HCT116 (cell line): ENCODE results near the gene N4BP2. TPM values are rescaled to one million over a fixed set of nuclear protein-coding genes. Genes with fewer than 3 reads are reported as not detected.

Source experiments
- ATAC-seq: fragments of 200-7000 bp; cut with Tn5 transposase; 2 replicates; pipeline ENCODE4 v1.9.1; 2020; ENCODE audit warnings: mild to moderate bottlenecking, moderate library complexity
- BruUV-seq: library from RNA; stranded (reverse); fragments of 400-500 nt; replicated peaks from 2 replicates; lab custom pipeline; 2021; lab: Mats Ljungman, UMichigan
- CTCF ChIA-PET: fragments of 300-600 bp; sonication (Branson Sonifier 250); formaldehyde crosslinking; loops from one replicate; lab custom pipeline; 2021; ENCODE audit warnings: antibody characterized with exemption; lab: Charles Lee
- POLR2A ChIA-PET: fragments of 300-600, 350-600 bp; sonication (Branson Sonifier 250); formaldehyde crosslinking; loops from one replicate; lab custom pipeline; 2021; ENCODE audit warnings: antibody characterized with exemption; lab: Charles Lee
- RAD21 ChIA-PET, 2 experiments: fragments of 300-600 bp; sonication (Branson Sonifier 250); formaldehyde crosslinking; loops; one replicate each; lab custom pipeline; 2023; ENCODE audit warnings: low total read pairs in 2 of 2; ENCODE audit not compliant: uncharacterized antibody in 2 of 2, unreplicated experiment in 2 of 2, low non-redundant PET in 1 of 2; lab: Charles Lee
- DNase-seq: peaks from one replicate; pipeline ENCODE4 v3.0.0-alpha.2; 2010; ENCODE audit warnings: low read depth, low spot score
- H2AFZ ChIP-seq: fragments of 200-600 bp; shearing (Covaris generic), sonication (generic); 2 replicates; pipeline ENCODE4 v1.6.1; 2017; ENCODE audit warnings: low read depth, mixed run types, mixed read lengths, antibody characterized with exemption, low read length; ENCODE audit not compliant: poor library complexity, severe bottlenecking
- H3K27ac ChIP-seq: 2 replicates; pipeline ENCODE4 v1.5.1; 2012; ENCODE audit warnings: low read depth, low read length
- H3K27me3 ChIP-seq: fragments of 200-600 bp; sonication (generic); 2 replicates; pipeline ENCODE4 v1.6.1; 2016; ENCODE audit warnings: mixed run types, low read length, mixed read lengths; ENCODE audit not compliant: insufficient read depth
- H3K36me3 ChIP-seq, 2 experiments: fragments of 200-500 bp in 1 of 2; fragments of 200-600 bp in 1 of 2; sonication (Bioruptor generic) in 1 of 2; sonication (generic) in 1 of 2; 2 replicates each; pipeline versions ENCODE4 v1.5.1 to v1.6.1; 2014 to 2016; ENCODE audit warnings: low read length in 2 of 2, inconsistent platforms in 1 of 2, mixed read lengths in 1 of 2, mixed run types in 1 of 2; ENCODE audit not compliant: insufficient read depth in 2 of 2, control insufficient read depth in 1 of 2
- H3K4me1 ChIP-seq, 2 experiments: fragments of 200-600 bp in 1 of 2; sonication (generic) in 1 of 2; 2 replicates each; pipeline versions ENCODE4 v1.5.1 to v1.6.1; 2012 to 2017; ENCODE audit warnings: low read length in 2 of 2, inconsistent platforms in 1 of 2, mild to moderate bottlenecking in 1 of 2, mixed read lengths in 1 of 2, mixed run types in 1 of 2, moderate library complexity in 1 of 2; ENCODE audit not compliant: insufficient read depth in 2 of 2, control insufficient read depth in 1 of 2
- H3K4me2 ChIP-seq: fragments of 200-600 bp; sonication (generic); 2 replicates; pipeline ENCODE4 v1.6.1; 2017; ENCODE audit warnings: mixed run types, low read length, mixed read lengths
- H3K4me3 ChIP-seq, 2 experiments: fragments of 200-600 bp in 1 of 2; sonication (generic) in 1 of 2; replicated peaks in 1 of 2; 2 replicates each; pipeline ENCODE4 v1.5.1; 2011 to 2016; ENCODE audit warnings: low read length in 2 of 2, control low read depth in 1 of 2, low read depth in 1 of 2, mild to moderate bottlenecking in 1 of 2, mixed read lengths in 1 of 2, mixed run types in 1 of 2
- H3K79me2 ChIP-seq: fragments of 200-600 bp; sonication (generic); 2 replicates; pipeline ENCODE4 v1.6.1; 2017; ENCODE audit warnings: mild to moderate bottlenecking, mixed run types, low read length, moderate library complexity, mixed read lengths; ENCODE audit not compliant: insufficient read depth
- H3K9ac ChIP-seq: fragments of 200-600 bp; sonication (generic); 2 replicates; pipeline ENCODE4 v1.6.1; 2016; ENCODE audit warnings: low read length, mixed read lengths
- H3K9me2 ChIP-seq: fragments of 200-600 bp; sonication (generic), shearing (Covaris generic); 2 replicates; pipeline ENCODE4 v1.6.1; 2017; ENCODE audit warnings: mixed run types, mild to moderate bottlenecking, moderate library complexity; ENCODE audit not compliant: insufficient read depth
- H3K9me3 ChIP-seq, 2 experiments: fragments of 200-500 bp in 1 of 2; fragments of 200-600 bp in 1 of 2; sonication (Bioruptor generic) in 1 of 2; sonication (generic) in 1 of 2; 2 replicates each; pipeline ENCODE4 v1.6.1; 2014 to 2017; ENCODE audit warnings: low read length in 2 of 2, mixed read lengths in 2 of 2, inconsistent platforms in 1 of 2, low read depth in 1 of 2, mild to moderate bottlenecking in 1 of 2, mixed run types in 1 of 2, moderate library complexity in 1 of 2; ENCODE audit not compliant: control insufficient read depth in 1 of 2, insufficient read depth in 1 of 2
- H4K20me1 ChIP-seq: fragments of 200-600 bp; sonication (generic), shearing (Covaris generic); 2 replicates; pipeline ENCODE4 v1.6.1; 2017; ENCODE audit warnings: mixed run types, mild to moderate bottlenecking, moderate library complexity; ENCODE audit not compliant: insufficient read depth
- ELF1 ChIP-seq: IDR thresholded peaks from 2 replicates; pipeline ENCODE4 v1.6.1; 2012; ENCODE audit warnings: low read depth, borderline replicate concordance
- FOSL1 ChIP-seq: IDR thresholded peaks from 2 replicates; pipeline ENCODE4 v1.6.1; 2012; ENCODE audit warnings: low read depth
- POLR2A ChIP-seq: IDR thresholded peaks from 2 replicates; pipeline ENCODE4 v1.7.0; 2011; ENCODE audit warnings: borderline replicate concordance; ENCODE audit not compliant: insufficient read depth, insufficient read length; ENCODE audit errors: extremely low read depth
- POLR2AphosphoS5 ChIP-seq: IDR thresholded peaks from 2 replicates; pipeline ENCODE4 v1.6.1; 2011; ENCODE audit warnings: mild to moderate bottlenecking, low read depth, low read length, moderate library complexity
- SIN3A ChIP-seq: IDR thresholded peaks from 2 replicates; pipeline ENCODE4 v1.6.1; 2012; ENCODE audit warnings: low read depth
- YY1 ChIP-seq: IDR thresholded peaks from 2 replicates; pipeline ENCODE4 v1.6.1; 2011; ENCODE audit warnings: low read length, low read depth, moderate library complexity, mild to moderate bottlenecking; ENCODE audit not compliant: insufficient replicate concordance; ENCODE audit errors: extremely low read depth
- intact Hi-C: fragments of 100-400 bp; cut with micrococcal nuclease; formaldehyde crosslinking; loops from 2 replicates; pipeline ENCODE4 v1.10.0; 2022
- total RNA-seq: library from RNA; stranded (reverse); gene quantifications from one replicate; pipeline ENCODE4 v1.2.1, GENCODE V29; 2021; ENCODE audit not compliant: unreplicated experiment

Gene N4BP2
- total RNA-seq, 1 experiment from 2014 or later: 7.0 TPM

- H2AFZ ChIP-seq: no peak overlapping the region
- ATAC-seq (no peak), DNase-seq (no peak)
- intact Hi-C loops: no loop called here
- CTCF ChIA-PET: no interaction called here
- POLR2A ChIA-PET: interaction anchor here (0.6 kb wide), 1 partner anchor 377 kb away, joined by 4 read pairs; no protein-coding TSS in a partner anchor
- H3K4me3 ChIP-seq: no peak overlapping the region
- H3K9ac ChIP-seq: no peak overlapping the region
- H3K27ac ChIP-seq: no peak overlapping the region
- no peaks in the 10 kb centered on the region for H3K27me3 ChIP-seq
- H4K20me1 ChIP-seq: no peaks in the 10 kb centered on the region
- no peaks in the 10 kb centered on the region for H3K9me3 ChIP-seq
- no peaks in the 10 kb centered on the region for H3K79me2 ChIP-seq
- H3K9me2 ChIP-seq: no peaks in the 10 kb centered on the region; the same call in 1 of the 2 replicates
- no peak for TF ChIP-seq POLR2AphosphoS5
- no peaks in the 10 kb centered on the region for H3K36me3 ChIP-seq
- peaks cover 3 to 23% of the 10 kb centered on the region in 2 experiments; a peak in 2 of 4 replicates for H3K4me1 ChIP-seq
- RAD21 ChIA-PET: no interaction called here
- no peak overlapping the region for H3K4me2 ChIP-seq
- BruUV-seq: no TSS peak
These were observed 127.2 kb downstream of the N4BP2 start for GRCh38 chr4:40183615-40184411.

- intact Hi-C loops: no loop called here
- ChIA-PET RAD21 (no interaction called here), POLR2A (no interaction called here), CTCF (no interaction called here)
- peak overlapping the region; percentile 16 for H2AFZ ChIP-seq
- no peaks in the 10 kb centered on the region for H3K36me3 ChIP-seq
- H3K4me2 ChIP-seq: no peak overlapping the region
- BruUV-seq: no TSS peak
- H3K9me2 ChIP-seq: no peaks in the 10 kb centered on the region; the same call in 1 of the 2 replicates
- no peaks in the 10 kb centered on the region for H3K9me3 ChIP-seq
- DNase-seq (no peak), ATAC-seq (no peak)
- H3K27me3 ChIP-seq: no peaks in the 10 kb centered on the region
- peaks cover 0 to 9% of the 10 kb centered on the region in 2 experiments; a peak in 1 of 4 replicates for H3K4me1 ChIP-seq
- H3K79me2 ChIP-seq: no peaks in the 10 kb centered on the region
- no peak overlapping the region for H3K4me3 ChIP-seq
- no peak overlapping the region for H3K9ac ChIP-seq
- no peak overlapping the region for H3K27ac ChIP-seq
- TF ChIP-seq YY1: no peak
- no peak for TF ChIP-seq FOSL1
- TF ChIP-seq POLR2A: no peak
- no peak for TF ChIP-seq ELF1
- no peak for TF ChIP-seq SIN3A
- H4K20me1 ChIP-seq: no peaks in the 10 kb centered on the region
These were observed 129.4 kb downstream of the N4BP2 start for GRCh38 chr4:40185830-40186664.
